Spleen (tissue), 11 donors: ENCODE data around the gene STK26. TPM values are rescaled to one million over a fixed set of nuclear protein-coding genes. Genes with fewer than 3 reads are reported as not detected.
"Not testable (repeated sequence)": the region's sequence is repeated elsewhere in the genome, so short reads cannot be mapped to it uniquely, and the experiment has no call there.

Source experiments
- DNase-seq: peaks from one replicate; pipeline ENCODE4 v3.0.0-alpha.2; 2020
- H3K27ac ChIP-seq, 8 donors: fragments of 200-600 bp; sonication (generic) in 7 of 8; 1 replicate in 4 of 8; 2 replicates in 4 of 8; pipeline versions ENCODE4 v1.5.0 to v1.8.0; 2016 to 2021; ENCODE audit warnings: inconsistent platforms in 4 of 8, mild to moderate bottlenecking in 4 of 8, moderate library complexity in 1 of 8
- H3K27me3 ChIP-seq, 7 donors: fragments of 200-600 bp; sonication (generic) in 6 of 7; replicated peaks in 1 of 7; 1 replicate in 4 of 7; 2 replicates in 3 of 7; pipeline versions ENCODE4 v1.5.0 to v1.8.0; 2016 to 2021; ENCODE audit warnings: inconsistent platforms in 3 of 7, mild to moderate bottlenecking in 1 of 7
- H3K36me3 ChIP-seq, 6 donors: fragments of 200-600 bp; sonication (generic) in 5 of 6; 1 replicate in 4 of 6; 2 replicates in 2 of 6; pipeline versions ENCODE4 v1.5.0 to v1.8.0; 2016 to 2021; ENCODE audit warnings: inconsistent platforms in 2 of 6
- H3K4me1 ChIP-seq, 6 donors: fragments of 200-600 bp; sonication (generic) in 5 of 6; 1 replicate in 3 of 6; 2 replicates in 3 of 6; pipeline versions ENCODE4 v1.5.0 to v1.8.0; 2016 to 2021; ENCODE audit warnings: inconsistent platforms in 3 of 6
- H3K4me3 ChIP-seq, 8 donors: fragments of 200-600 bp; sonication (generic) in 7 of 8; 1 replicate in 4 of 8; 2 replicates in 4 of 8; pipeline versions ENCODE4 v1.5.0 to v1.8.0; 2016 to 2021; ENCODE audit warnings: inconsistent platforms in 4 of 8, mild to moderate bottlenecking in 4 of 8, moderate library complexity in 2 of 8
- H3K9me3 ChIP-seq, 8 donors: fragments of 200-600 bp; sonication (generic) in 7 of 8; 1 replicate in 4 of 8; 2 replicates in 4 of 8; pipeline versions ENCODE4 v1.5.0 to v1.8.0; 2016 to 2021; ENCODE audit warnings: inconsistent platforms in 4 of 8
- POLR2A ChIP-seq, 3 donors: fragments of 450-650 bp; IDR thresholded peaks; one replicate each; pipeline ENCODE4 v1.5.1; 2017; ENCODE audit warnings: antibody characterized with exemption in 3 of 3, mild to moderate bottlenecking in 1 of 3
- POLR2AphosphoS5 ChIP-seq, 3 donors: sonication (generic); formaldehyde crosslinking; IDR thresholded peaks; one replicate each; pipeline ENCODE4 v1.5.1; 2017; ENCODE audit warnings: antibody characterized with exemption in 3 of 3
- WGBS, 5 donors: extraction: QIAGEN DNeasy Blood & Tissue Kit in 3 of 5; methylation state at CpG; one replicate each; pipeline versions ENCODE4 v1.1.5 to v1.1.7; 2013 to 2018; 5-methylcytosine and 5-hydroxymethylcytosine counted together
- intact Hi-C: fragments of 100-400 bp; cut with DNase I; formaldehyde crosslinking; loops from one replicate; pipeline ENCODE4 v1.15.0; 2023; ENCODE audit warnings: low total_unique reads
- polyA plus RNA-seq, 3 donors: library from polyadenylated mRNA; stranded (reverse); fragments of 200-250 nt; gene quantifications; one replicate each; pipeline ENCODE4 v1.2.1, GENCODE V29; 2013
- total RNA-seq, 7 donors: library from RNA; depleted of rRNA in 3 of 7; stranded (reverse); fragments of >200 nt in 3 of 7; fragmentation: NEBNext Ultra II Directional in 4 of 7; extraction: Animal tissue kit (Norgen Biotek cat#: 25700) in 4 of 7; gene quantifications; one replicate each; pipeline versions ENCODE4 v1.1.0 to v1.2.1, GENCODE V29; 2016 to 2021
- TF ChIP-seq, protein P1 (sequence below), 11 experiments: fragments of 200-600 bp in 7 of 11; fragments of 450-650 bp in 4 of 11; sonication (generic) in 4 of 11; IDR thresholded peaks in 8 of 11; conservative IDR thresholded peaks in 3 of 11; 1 replicate in 7 of 11; 2 replicates in 4 of 11; pipeline versions ENCODE4 v1.4.0 to v1.8.0; 2016 to 2021; ENCODE audit warnings: antibody characterized with exemption in 11 of 11, inconsistent platforms in 4 of 11, mild to moderate bottlenecking in 1 of 11
- donor health status: healthy with polysubstance abuse.
- donor health status: DM: no; HTN: no; CAD: no; lungs with moderate emphysema.
- donor health status: DM: no; HTN: no; CAD: no.
- donor health status: Bipolar disorder and iron deficiency.
- donor health status: healthy.
- donor health status: DM: no; HTN: no; CAD: no.
- donor health status: DM: yes; HTN: yes; CAD: no.

Gene STK26
- total and polyA plus RNA-seq, 10 donors: 13.4 to 24.4 (median 19.0) TPM

DNA sequence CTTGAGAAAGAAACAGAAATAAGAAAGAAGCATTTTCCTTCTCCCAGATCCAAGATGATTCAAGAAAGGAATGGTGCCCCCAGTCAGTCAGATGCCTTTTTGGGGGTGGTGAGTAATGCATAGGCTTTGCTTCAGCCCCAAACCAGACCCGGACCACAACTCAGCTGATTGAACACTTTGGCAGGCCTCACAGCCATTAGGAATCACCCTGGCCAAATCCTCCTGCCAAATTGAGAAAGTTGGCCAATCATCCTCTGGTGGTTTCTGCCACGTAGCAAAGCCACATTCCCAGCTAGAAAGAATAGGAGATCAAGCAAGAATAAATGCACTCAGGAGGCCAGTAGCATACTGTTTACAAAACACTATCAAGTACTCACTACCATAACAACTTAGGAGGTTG, 71.1 kb downstream of the STK26 start:
- Histone ChIP-seq H3K27ac (no peak overlapping the region), H3K36me3 (no peaks in the 10 kb centered on the region), H3K27me3 (peaks cover 0 to 22% (median 0%) of the 10 kb centered on the region in 7 donors), H3K9me3 (no peaks in the 10 kb centered on the region), H3K4me1 (no peaks in the 10 kb centered on the region), H3K4me3 (no peak overlapping the region)
- 40 to 89% (median 64%) methylated on average over 2 of the region's 2 CpGs for WGBS, 5 donors
- TF ChIP-seq POLR2AphosphoS5 (IDR thresholded peaks at IDR 0.05): no peak
- TF ChIP-seq POLR2A (IDR thresholded peaks at IDR 0.05): no peak
- TF ChIP-seq, protein P1, sequence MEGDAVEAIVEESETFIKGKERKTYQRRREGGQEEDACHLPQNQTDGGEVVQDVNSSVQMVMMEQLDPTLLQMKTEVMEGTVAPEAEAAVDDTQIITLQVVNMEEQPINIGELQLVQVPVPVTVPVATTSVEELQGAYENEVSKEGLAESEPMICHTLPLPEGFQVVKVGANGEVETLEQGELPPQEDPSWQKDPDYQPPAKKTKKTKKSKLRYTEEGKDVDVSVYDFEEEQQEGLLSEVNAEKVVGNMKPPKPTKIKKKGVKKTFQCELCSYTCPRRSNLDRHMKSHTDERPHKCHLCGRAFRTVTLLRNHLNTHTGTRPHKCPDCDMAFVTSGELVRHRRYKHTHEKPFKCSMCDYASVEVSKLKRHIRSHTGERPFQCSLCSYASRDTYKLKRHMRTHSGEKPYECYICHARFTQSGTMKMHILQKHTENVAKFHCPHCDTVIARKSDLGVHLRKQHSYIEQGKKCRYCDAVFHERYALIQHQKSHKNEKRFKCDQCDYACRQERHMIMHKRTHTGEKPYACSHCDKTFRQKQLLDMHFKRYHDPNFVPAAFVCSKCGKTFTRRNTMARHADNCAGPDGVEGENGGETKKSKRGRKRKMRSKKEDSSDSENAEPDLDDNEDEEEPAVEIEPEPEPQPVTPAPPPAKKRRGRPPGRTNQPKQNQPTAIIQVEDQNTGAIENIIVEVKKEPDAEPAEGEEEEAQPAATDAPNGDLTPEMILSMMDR (IDR thresholded peaks at IDR 0.05 in 8 of 11, conservative IDR thresholded peaks at IDR 0.05 in 3 of 11): no peak
- no peak for DNase-seq
- intact Hi-C loops: loop anchor here (10.0 kb wide), 1 partner anchor 521 kb away; no protein-coding TSS in a partner anchor

DNA sequence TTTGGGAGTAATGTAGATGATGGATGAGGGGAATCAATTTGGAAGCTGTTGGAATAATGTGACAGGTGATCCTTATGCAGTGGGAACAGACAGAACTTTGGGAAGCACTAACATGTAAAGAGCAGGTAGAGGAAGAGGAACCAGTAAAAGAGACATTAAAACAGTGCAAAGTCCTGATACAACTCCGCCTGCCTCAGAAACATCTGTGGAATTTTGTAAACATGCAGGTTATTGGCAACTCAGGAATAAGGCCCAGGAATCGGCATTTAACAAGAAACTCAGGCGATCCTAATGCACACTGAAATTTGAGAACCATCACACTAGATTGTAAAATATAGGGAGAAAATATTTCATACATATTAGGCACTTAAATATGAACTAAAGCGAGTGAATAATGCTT, 75.6 kb downstream of the STK26 start:
- 69 to 98% (median 90%) methylated on average over 4 of the region's 4 CpGs for WGBS, 5 donors
- not testable (repeated sequence) for H3K4me1 ChIP-seq, H3K36me3 ChIP-seq, H3K27ac ChIP-seq, H3K27me3 ChIP-seq, DNase-seq, H3K9me3 ChIP-seq, H3K4me3 ChIP-seq
- intact Hi-C loops: loop anchor here (10.0 kb wide), 1 partner anchor 516 kb away; no protein-coding TSS in a partner anchor

DNA sequence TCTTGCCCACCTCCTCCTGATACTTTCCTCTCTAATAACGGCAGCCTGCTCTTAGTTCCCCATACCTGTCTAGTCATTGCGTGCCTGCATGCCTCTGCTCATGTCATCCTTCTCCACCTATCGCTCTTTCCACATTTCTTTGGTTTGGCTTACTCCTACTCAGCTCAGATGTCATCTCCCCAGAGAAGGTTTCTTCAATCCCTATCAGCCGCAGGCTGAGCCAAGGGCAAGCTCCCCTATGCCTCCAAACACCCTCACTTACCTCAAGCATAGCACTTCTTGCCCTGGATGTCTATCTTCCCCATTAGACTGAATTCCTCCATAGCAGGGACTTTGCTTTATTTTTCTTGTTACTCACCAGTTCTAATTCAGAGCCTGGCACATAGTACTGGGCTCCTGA, 78.1 kb downstream of the STK26 start:
- Histone ChIP-seq H3K9me3 (no peaks in the 10 kb centered on the region), H3K4me3 (no peak overlapping the region), H3K36me3 (no peaks in the 10 kb centered on the region), H3K4me1 (no peaks in the 10 kb centered on the region), H3K27me3 (peaks cover 0 to 5% (median 0%) of the 10 kb centered on the region in 7 donors), H3K27ac (no peak overlapping the region)
- DNase-seq: no peak
- 67 to 94% (median 83%) methylated on average over 4 of the region's 4 CpGs for WGBS, 5 donors
- TF ChIP-seq POLR2A (IDR thresholded peaks at IDR 0.05) (no peak), POLR2AphosphoS5 (IDR thresholded peaks at IDR 0.05) (no peak)
- TF ChIP-seq, protein P1 (IDR thresholded peaks at IDR 0.05 in 8 of 11, conservative IDR thresholded peaks at IDR 0.05 in 3 of 11): no peak
- intact Hi-C loops: no loop called here

DNA sequence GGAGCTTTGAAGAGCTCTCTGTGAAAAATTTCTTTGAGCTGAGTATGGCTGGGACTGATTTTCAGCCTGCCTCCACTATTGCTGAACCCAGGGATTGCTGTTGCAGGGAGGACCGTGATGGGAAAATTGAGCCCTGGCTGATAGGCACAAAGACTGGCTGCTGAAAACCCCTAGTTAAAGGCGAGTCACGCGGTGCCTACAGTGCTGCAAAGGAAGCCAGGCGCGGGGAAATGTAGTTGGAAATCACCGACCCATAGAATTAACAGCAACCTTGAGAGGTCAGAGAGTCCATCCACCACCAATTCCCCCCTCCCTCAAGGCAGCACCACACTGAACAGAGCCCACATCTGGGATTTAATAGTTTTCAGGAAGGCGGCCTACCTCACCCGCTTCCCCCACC, 78.7 kb downstream of the STK26 start:
- intact Hi-C loops: no loop called here
- peaks cover 0 to 5% (median 0%) of the 10 kb centered on the region in 7 donors for H3K27me3 ChIP-seq
- H3K27ac ChIP-seq: no peak overlapping the region
- no peaks in the 10 kb centered on the region for H3K9me3 ChIP-seq
- H3K4me1 ChIP-seq: no peaks in the 10 kb centered on the region
- WGBS, 5 donors: 65 to 97% (median 81%) methylated on average over 8 to 9 of the region's 9 CpGs
- DNase-seq: no peak
- no peaks in the 10 kb centered on the region for H3K36me3 ChIP-seq
- TF ChIP-seq POLR2A (IDR thresholded peaks at IDR 0.05) (no peak), POLR2AphosphoS5 (IDR thresholded peaks at IDR 0.05) (no peak)
- TF ChIP-seq, protein P1 (IDR thresholded peaks at IDR 0.05 in 8 of 11, conservative IDR thresholded peaks at IDR 0.05 in 3 of 11): no peak
- no peak overlapping the region for H3K4me3 ChIP-seq

DNA sequence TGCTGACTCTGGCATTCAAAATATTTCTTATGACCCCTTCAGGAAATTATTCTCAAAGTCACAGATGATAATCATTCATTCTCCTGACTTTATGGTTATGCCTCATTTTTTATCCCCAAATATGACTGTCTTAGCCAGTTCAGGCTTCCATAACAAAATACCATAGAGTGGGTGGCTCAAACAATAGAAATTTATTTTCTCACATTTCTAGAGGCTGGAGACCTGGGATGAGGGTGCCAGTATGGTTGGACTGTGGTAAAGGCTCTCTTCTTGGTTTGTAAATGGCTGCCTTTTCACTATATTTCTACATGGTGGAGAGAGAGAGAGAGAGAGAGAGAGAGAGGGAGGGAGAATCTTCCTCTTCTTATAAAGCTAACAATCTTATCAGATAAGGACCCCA, 84.2 kb downstream of the STK26 start:
- Histone ChIP-seq H3K4me1 (no peaks in the 10 kb centered on the region), H3K27ac (no peak overlapping the region), H3K9me3 (no peaks in the 10 kb centered on the region), H3K4me3 (no peak overlapping the region), H3K27me3 (peaks cover 0 to 5% (median 0%) of the 10 kb centered on the region in 7 donors), H3K36me3 (no peaks in the 10 kb centered on the region)
- intact Hi-C loops: no loop called here
- no peak for DNase-seq
- TF ChIP-seq POLR2A (IDR thresholded peaks at IDR 0.05) (no peak), POLR2AphosphoS5 (IDR thresholded peaks at IDR 0.05) (no peak)
- TF ChIP-seq, protein P1 (IDR thresholded peaks at IDR 0.05 in 8 of 11, conservative IDR thresholded peaks at IDR 0.05 in 3 of 11): no peak
